GM15510 (cell line): Measurements from ENCODE around the gene PHGDH.

Experiments
- POLR2A ChIP-seq: IDR thresholded peaks from 3 replicates; pipeline ENCODE4 v1.6.1; 2011; ENCODE audit warnings: borderline replicate concordance; ENCODE audit not compliant: insufficient read length; ENCODE audit errors: extremely low read depth

PHGDH gene

GRCh38 chr1:119715542-119715941, 3.8 kb downstream of the PHGDH start:
- no peak for TF ChIP-seq POLR2A

GRCh38 chr1:119718409-119718808, 6.7 kb downstream of the PHGDH start:
- no peak for TF ChIP-seq POLR2A

- no peak for TF ChIP-seq POLR2A
These were observed 7.2 kb downstream of the PHGDH start for GRCh38 chr1:119718972-119719371.

- TF ChIP-seq POLR2A: no peak
These were observed 9.2 kb downstream of the PHGDH start for GRCh38 chr1:119720866-119721440.

- TF ChIP-seq POLR2A: no peak
These were observed 10.2 kb downstream of the PHGDH start for GRCh38 chr1:119721896-119722295.

GRCh38 chr1:119724611-119725218, 13.0 kb downstream of the PHGDH start:
- no peak for TF ChIP-seq POLR2A

GRCh38 chr1:119725626-119726025, 13.9 kb downstream of the PHGDH start:
- TF ChIP-seq POLR2A: no peak

GRCh38 chr1:119727991-119728390, 16.3 kb downstream of the PHGDH start:
- no peak for TF ChIP-seq POLR2A

- TF ChIP-seq POLR2A: no peak
These were observed 17.3 kb downstream of the PHGDH start for GRCh38 chr1:119729044-119729443.

GRCh38 chr1:119731060-119731459, 19.3 kb downstream of the PHGDH start:
- no peak for TF ChIP-seq POLR2A

GRCh38 chr1:119731741-119732430, 20.2 kb downstream of the PHGDH start:
- no peak for TF ChIP-seq POLR2A

- TF ChIP-seq POLR2A: no peak
These were observed 20.9 kb downstream of the PHGDH start for GRCh38 chr1:119732465-119733168.

- TF ChIP-seq POLR2A: no peak
These were observed 22.0 kb downstream of the PHGDH start for GRCh38 chr1:119733754-119734153.

- TF ChIP-seq POLR2A: no peak
These were observed 23.5 kb downstream of the PHGDH start for GRCh38 chr1:119735217-119735616.

- no peak for TF ChIP-seq POLR2A
These were observed 24.9 kb downstream of the PHGDH start for GRCh38 chr1:119736649-119737039.

- no peak for TF ChIP-seq POLR2A
These were observed 25.4 kb downstream of the PHGDH start for GRCh38 chr1:119737040-119737682.

GRCh38 chr1:119738100-119738720, 26.5 kb downstream of the PHGDH start:
- no peak for TF ChIP-seq POLR2A
